ENCODE data around the gene ETV6.

Gene ETV6

GRCh38 chr12:11859705-11860425 is 210.4 kb downstream of the ETV6 start:
- no peak for DNase-seq (ENCODE audit: low read depth in 3 of 3)

- DNase-seq (ENCODE audit: low read depth in 3 of 3): no peak
Measured at GRCh38 chr12:11861155-11861863, 211.8 kb downstream of the ETV6 start.

GRCh38 chr12:11861864-11862600 is 212.6 kb downstream of the ETV6 start:
- no peak for DNase-seq (ENCODE audit: low read depth in 3 of 3)

- DNase-seq (ENCODE audit: low read depth in 3 of 3): no peak
Measured at GRCh38 chr12:11862798-11863197, 213.3 kb downstream of the ETV6 start.

- no peak for DNase-seq (ENCODE audit: low read depth in 3 of 3)
Measured at GRCh38 chr12:11863478-11863906, 214.0 kb downstream of the ETV6 start.

- DNase-seq (ENCODE audit: low read depth in 3 of 3): no peak
Measured at GRCh38 chr12:11863988-11864387, 214.5 kb downstream of the ETV6 start.

- no peak for DNase-seq (ENCODE audit: low read depth in 3 of 3)
Measured at GRCh38 chr12:11865824-11866223, 216.3 kb downstream of the ETV6 start.

GRCh38 chr12:11868027-11868426 is 218.6 kb downstream of the ETV6 start:
- DNase-seq (ENCODE audit: low read depth in 3 of 3): no peak

- DNase-seq (ENCODE audit: low read depth in 3 of 3): no peak
Measured at GRCh38 chr12:11869406-11869805, 219.9 kb downstream of the ETV6 start.

GRCh38 chr12:11870041-11870451 is 220.6 kb downstream of the ETV6 start:
- DNase-seq (ENCODE audit: low read depth in 3 of 3): no peak

GRCh38 chr12:11872055-11872454 is 222.6 kb downstream of the ETV6 start:
- no peak for DNase-seq (ENCODE audit: low read depth in 3 of 3)

GRCh38 chr12:11875414-11875935 is 226.0 kb downstream of the ETV6 start:
- DNase-seq (ENCODE audit: low read depth in 3 of 3): peak in 1 of 3 experiments; percentile 13

GRCh38 chr12:11876307-11876706 is 226.8 kb downstream of the ETV6 start:
- DNase-seq (ENCODE audit: low read depth in 3 of 3): no peak

- DNase-seq (ENCODE audit: low read depth in 3 of 3): no peak
Measured at GRCh38 chr12:11877102-11877826, 227.8 kb downstream of the ETV6 start.

GRCh38 chr12:11877869-11878780 is 228.7 kb downstream of the ETV6 start:
- DNase-seq (ENCODE audit: low read depth in 3 of 3): no peak

- DNase-seq (ENCODE audit: low read depth in 3 of 3): no peak
Measured at GRCh38 chr12:11879306-11879705, 229.8 kb downstream of the ETV6 start.

GRCh38 chr12:11880381-11880780 is 230.9 kb downstream of the ETV6 start:
- DNase-seq (ENCODE audit: low read depth in 3 of 3): no peak

- DNase-seq (ENCODE audit: low read depth in 3 of 3): no peak
Measured at GRCh38 chr12:11881835-11882234, 232.4 kb downstream of the ETV6 start.

- no peak for DNase-seq (ENCODE audit: low read depth in 3 of 3)
Measured at GRCh38 chr12:11882301-11883019, 233.0 kb downstream of the ETV6 start.

GRCh38 chr12:11884116-11884515 is 234.6 kb downstream of the ETV6 start:
- DNase-seq (ENCODE audit: low read depth in 3 of 3): no peak

All from stimulated activated CD4-positive, alpha-beta T cell treated with anti-CD3 and anti-CD28 coated beads, TNF-alpha, amount 100 ng/mL, for 4 hours (primary cell).